HUES48 (cell line): ENCODE measurements around the gene PKP1.

Experiments used
- H3K27ac ChIP-seq: one replicate; pipeline ENCODE4 v1.7.0; 2013; ENCODE audit warnings: low read depth, low read length, inconsistent platforms
- H3K27me3 ChIP-seq: 2 replicates; pipeline ENCODE4 v1.6.1; 2013; ENCODE audit warnings: mild to moderate bottlenecking, low read length; ENCODE audit not compliant: control insufficient read depth, insufficient read depth
- H3K36me3 ChIP-seq: 2 replicates; pipeline ENCODE4 v1.6.1; 2013; ENCODE audit warnings: low read length; ENCODE audit not compliant: control insufficient read depth, insufficient read depth
- H3K4me1 ChIP-seq: 2 replicates; pipeline ENCODE4 v1.6.1; 2013; ENCODE audit warnings: mild to moderate bottlenecking, low read length; ENCODE audit not compliant: control insufficient read depth, insufficient read depth
- H3K4me3 ChIP-seq: 2 replicates; pipeline ENCODE4 v1.5.1; 2013; ENCODE audit warnings: mild to moderate bottlenecking, low read depth, low read length
- H3K9ac ChIP-seq: 2 replicates; pipeline ENCODE4 v1.6.1; 2013; ENCODE audit warnings: mild to moderate bottlenecking, low read depth, low read length, moderate library complexity
- H3K9me3 ChIP-seq: 2 replicates; pipeline ENCODE4 v1.6.1; 2013; ENCODE audit warnings: low read length; ENCODE audit not compliant: control insufficient read depth, insufficient read depth

Gene PKP1

GRCh38 chr1:201310251-201310985, 27.1 kb downstream of the PKP1 start:
- Histone ChIP-seq H3K27ac (no peak overlapping the region), H3K4me1 (no peaks in the 10 kb centered on the region), H3K4me3 (no peak overlapping the region), H3K9me3 (no peaks in the 10 kb centered on the region), H3K27me3 (peaks cover 15% of the 10 kb centered on the region), H3K9ac (no peak overlapping the region), H3K36me3 (no peaks in the 10 kb centered on the region)

DNA sequence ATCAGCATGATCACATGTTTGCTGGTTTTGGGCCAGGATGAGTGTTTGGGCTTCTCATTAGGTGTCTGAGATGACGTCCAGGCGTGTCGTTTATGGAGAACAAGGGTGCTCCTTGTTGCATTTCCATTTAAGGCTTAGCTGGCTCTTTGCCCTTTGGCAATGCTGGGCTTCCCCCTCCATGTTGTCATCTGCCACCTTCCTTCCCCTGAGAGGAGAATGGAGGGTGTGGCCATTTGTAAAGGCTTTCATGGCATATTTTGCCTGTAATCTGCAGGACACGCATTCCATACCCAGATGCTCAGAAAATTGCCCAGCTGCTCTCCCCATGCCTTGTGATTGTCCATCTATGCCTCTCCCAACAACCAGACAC, 27.7 kb downstream of the PKP1 start:
- Histone ChIP-seq H3K4me3 (no peak overlapping the region), H3K27me3 (peaks cover 15% of the 10 kb centered on the region), H3K36me3 (no peaks in the 10 kb centered on the region), H3K27ac (no peak overlapping the region), H3K4me1 (no peaks in the 10 kb centered on the region), H3K9me3 (no peaks in the 10 kb centered on the region), H3K9ac (no peak overlapping the region)

DNA sequence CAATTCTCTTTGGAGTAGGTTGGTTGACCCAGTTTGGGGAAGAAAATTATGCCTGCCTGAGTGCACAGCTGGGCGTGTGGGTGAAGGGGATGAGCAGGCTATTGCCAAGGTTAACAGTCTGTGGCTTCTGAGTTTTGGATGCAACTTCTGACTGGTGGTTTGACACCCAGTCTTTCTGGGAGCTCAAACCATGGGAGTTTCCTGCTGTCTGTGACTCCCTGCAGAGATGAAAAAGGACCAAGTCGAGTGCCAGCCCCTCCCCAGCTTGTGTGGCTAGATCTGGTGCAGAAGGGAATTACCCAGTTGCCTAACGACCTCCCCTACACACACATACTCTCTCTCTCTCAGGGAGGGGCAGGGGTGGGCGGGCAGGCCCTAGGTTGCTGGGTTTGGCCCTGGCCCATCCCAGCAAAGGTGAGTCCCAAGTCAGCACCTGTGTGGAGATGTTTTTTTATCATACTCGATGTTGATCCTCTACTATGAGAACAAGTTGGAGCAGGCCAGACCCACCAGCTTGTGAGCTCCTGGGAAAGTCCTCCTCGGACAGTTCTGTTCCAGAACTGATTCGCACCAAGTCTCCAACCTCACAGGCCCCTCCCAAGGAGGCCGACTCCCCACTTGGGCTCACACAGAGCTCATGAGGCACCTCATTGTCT, 28.2 kb downstream of the PKP1 start:
- Histone ChIP-seq H3K27ac (no peak overlapping the region), H3K9ac (no peak overlapping the region), H3K4me3 (no peak overlapping the region), H3K9me3 (no peaks in the 10 kb centered on the region), H3K36me3 (no peaks in the 10 kb centered on the region), H3K4me1 (no peaks in the 10 kb centered on the region), H3K27me3 (peaks cover 15% of the 10 kb centered on the region)

- Histone ChIP-seq H3K9ac (no peak overlapping the region), H3K27me3 (peaks cover 15% of the 10 kb centered on the region), H3K9me3 (no peaks in the 10 kb centered on the region), H3K36me3 (no peaks in the 10 kb centered on the region), H3K4me1 (no peaks in the 10 kb centered on the region), H3K27ac (no peak overlapping the region), H3K4me3 (no peak overlapping the region)
Observed at GRCh38 chr1:201312298-201312697, 29.0 kb downstream of the PKP1 start.

DNA sequence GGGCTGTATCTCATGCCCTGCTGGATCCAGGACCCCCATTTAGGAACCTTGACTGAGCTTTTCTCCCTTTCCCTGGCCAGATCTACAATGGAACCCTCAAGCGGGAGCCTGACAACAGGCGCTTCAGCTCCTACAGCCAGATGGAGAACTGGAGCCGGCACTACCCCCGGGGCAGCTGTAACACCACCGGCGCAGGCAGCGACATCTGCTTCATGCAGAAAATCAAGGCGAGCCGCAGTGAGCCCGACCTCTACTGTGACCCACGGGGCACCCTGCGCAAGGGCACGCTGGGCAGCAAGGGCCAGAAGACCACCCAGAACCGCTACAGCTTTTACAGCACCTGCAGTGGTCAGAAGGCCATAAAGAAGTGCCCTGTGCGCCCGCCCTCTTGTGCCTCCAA, 29.8 kb downstream of the PKP1 start:
- no peak overlapping the region for H3K9ac ChIP-seq
- H3K27me3 ChIP-seq, result peaks cover 15% of the 10 kb centered on the region
- H3K9me3 ChIP-seq, result no peaks in the 10 kb centered on the region
- no peak overlapping the region for H3K4me3 ChIP-seq
- no peaks in the 10 kb centered on the region for H3K4me1 ChIP-seq
- no peaks in the 10 kb centered on the region for H3K36me3 ChIP-seq
- no peak overlapping the region for H3K27ac ChIP-seq

GRCh38 chr1:201316556-201316955, 33.2 kb downstream of the PKP1 start:
- H3K27me3 ChIP-seq, result no peaks in the 10 kb centered on the region
- H3K4me1 ChIP-seq, result no peaks in the 10 kb centered on the region
- H3K9ac ChIP-seq, result no peak overlapping the region
- no peak overlapping the region for H3K4me3 ChIP-seq
- no peak overlapping the region for H3K27ac ChIP-seq
- no peaks in the 10 kb centered on the region for H3K9me3 ChIP-seq
- no peaks in the 10 kb centered on the region for H3K36me3 ChIP-seq

GRCh38 chr1:201317551-201317950, 34.2 kb downstream of the PKP1 start:
- H3K9me3 ChIP-seq, result no peaks in the 10 kb centered on the region

DNA sequence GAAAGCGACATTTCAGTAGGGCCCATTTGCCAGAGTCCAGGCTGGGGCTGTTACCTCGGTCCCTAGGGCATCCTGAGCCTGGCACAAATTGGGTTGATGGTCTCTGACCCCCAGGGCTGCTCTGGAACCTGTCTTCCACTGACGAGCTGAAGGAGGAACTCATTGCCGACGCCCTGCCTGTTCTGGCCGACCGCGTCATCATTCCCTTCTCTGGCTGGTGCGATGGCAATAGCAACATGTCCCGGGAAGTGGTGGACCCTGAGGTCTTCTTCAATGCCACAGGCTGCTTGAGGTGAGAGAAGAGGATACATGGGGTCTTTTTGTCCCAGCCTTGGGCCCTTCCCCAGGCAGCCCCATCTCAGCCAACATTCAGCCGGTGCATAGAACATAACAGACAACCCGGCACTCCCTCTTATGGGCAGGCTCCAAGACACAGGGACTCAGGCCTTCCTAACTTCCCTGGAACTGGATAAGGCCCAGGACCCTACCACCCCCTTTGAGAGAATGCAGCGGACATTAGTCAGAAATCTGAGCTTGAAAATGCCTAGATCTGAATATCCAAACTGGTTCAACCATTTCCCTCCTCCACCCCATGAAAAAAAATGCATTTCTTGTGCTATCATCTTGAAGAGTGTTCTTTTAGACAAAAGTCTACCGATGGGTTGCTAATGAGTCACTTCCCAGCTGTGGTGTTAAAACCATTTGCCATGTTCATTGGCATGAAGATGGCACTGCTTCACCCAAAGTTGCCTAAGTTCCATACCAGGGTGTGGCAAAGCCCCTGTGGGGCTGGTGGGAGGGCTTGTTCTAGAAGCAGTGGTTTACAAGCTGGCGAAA, 35.4 kb downstream of the PKP1 start:
- Histone ChIP-seq H3K27ac (no peak overlapping the region), H3K4me3 (no peak overlapping the region), H3K9ac (no peak overlapping the region), H3K27me3 (no peaks in the 10 kb centered on the region), H3K9me3 (no peaks in the 10 kb centered on the region), H3K36me3 (no peaks in the 10 kb centered on the region), H3K4me1 (no peaks in the 10 kb centered on the region)

More at GRCh38 chr1:201317551-201317950, 34.2 kb downstream of the PKP1 start:
- no peak overlapping the region for H3K27ac ChIP-seq
- no peaks in the 10 kb centered on the region for H3K4me1 ChIP-seq
- no peaks in the 10 kb centered on the region for H3K36me3 ChIP-seq
- H3K4me3 ChIP-seq, result no peak overlapping the region
- H3K9ac ChIP-seq, result no peak overlapping the region
- H3K27me3 ChIP-seq, result no peaks in the 10 kb centered on the region

DNA sequence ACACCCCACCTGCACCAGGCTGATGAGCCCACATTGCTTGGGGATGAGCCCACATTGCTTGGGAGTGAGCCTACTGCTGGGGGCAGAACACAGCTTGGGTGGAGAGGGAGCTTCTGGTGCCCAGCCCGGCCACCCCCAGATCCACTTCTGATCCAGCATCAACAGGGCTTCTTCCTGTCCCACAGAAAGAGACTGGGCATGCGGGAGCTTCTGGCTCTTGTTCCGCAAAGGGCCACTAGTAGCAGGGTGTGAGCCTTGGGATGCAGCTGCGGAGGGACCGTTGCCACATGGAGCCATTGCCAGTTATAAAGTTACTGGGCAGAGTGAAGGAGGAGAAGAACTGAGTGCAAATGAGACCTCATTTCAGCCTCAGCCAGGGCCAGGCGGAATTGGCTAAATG, 36.3 kb downstream of the PKP1 start:
- Histone ChIP-seq H3K27me3 (no peaks in the 10 kb centered on the region), H3K27ac (no peak overlapping the region), H3K9me3 (no peaks in the 10 kb centered on the region), H3K36me3 (no peaks in the 10 kb centered on the region), H3K9ac (no peak overlapping the region), H3K4me3 (no peak overlapping the region), H3K4me1 (no peaks in the 10 kb centered on the region)

GRCh38 chr1:201320168-201320788, 37.0 kb downstream of the PKP1 start:
- Histone ChIP-seq H3K4me3 (no peak overlapping the region), H3K9ac (no peak overlapping the region), H3K36me3 (no peaks in the 10 kb centered on the region), H3K27ac (no peak overlapping the region), H3K9me3 (no peaks in the 10 kb centered on the region), H3K27me3 (no peaks in the 10 kb centered on the region), H3K4me1 (no peaks in the 10 kb centered on the region)
